Measurements from ENCODE around the gene TCERG1.
"Not testable (repeated sequence)": the region's sequence is repeated elsewhere in the genome, so short reads cannot be mapped to it uniquely, and the experiment has no call there.

Gene TCERG1

DNA sequence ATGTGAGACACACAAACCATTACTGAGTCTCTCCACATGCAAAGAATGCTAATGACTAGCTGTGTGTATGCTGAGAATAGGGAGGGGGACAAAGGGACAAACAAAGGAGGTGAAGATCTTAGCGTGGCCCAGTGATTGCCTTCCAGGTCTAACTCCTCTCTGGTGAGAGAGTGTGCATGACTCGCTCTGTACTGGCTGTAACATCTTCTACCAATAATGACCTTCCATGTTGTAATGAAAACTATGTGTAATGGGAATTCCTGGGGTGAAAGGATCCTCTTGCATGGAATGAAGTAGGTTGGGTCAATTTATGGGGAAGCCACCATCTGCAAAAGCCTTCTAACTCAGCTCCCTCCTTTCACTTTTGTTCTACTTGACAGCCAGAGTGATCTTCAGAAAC lies 93.3 kb downstream of the TCERG1 start:
- DNase-seq (ENCODE audit: low spot score) = no peak
- Histone ChIP-seq H3K27ac (no peak overlapping the region), H3K4me3 (no peak overlapping the region)
- TF ChIP-seq, protein P1, sequence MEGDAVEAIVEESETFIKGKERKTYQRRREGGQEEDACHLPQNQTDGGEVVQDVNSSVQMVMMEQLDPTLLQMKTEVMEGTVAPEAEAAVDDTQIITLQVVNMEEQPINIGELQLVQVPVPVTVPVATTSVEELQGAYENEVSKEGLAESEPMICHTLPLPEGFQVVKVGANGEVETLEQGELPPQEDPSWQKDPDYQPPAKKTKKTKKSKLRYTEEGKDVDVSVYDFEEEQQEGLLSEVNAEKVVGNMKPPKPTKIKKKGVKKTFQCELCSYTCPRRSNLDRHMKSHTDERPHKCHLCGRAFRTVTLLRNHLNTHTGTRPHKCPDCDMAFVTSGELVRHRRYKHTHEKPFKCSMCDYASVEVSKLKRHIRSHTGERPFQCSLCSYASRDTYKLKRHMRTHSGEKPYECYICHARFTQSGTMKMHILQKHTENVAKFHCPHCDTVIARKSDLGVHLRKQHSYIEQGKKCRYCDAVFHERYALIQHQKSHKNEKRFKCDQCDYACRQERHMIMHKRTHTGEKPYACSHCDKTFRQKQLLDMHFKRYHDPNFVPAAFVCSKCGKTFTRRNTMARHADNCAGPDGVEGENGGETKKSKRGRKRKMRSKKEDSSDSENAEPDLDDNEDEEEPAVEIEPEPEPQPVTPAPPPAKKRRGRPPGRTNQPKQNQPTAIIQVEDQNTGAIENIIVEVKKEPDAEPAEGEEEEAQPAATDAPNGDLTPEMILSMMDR (IDR thresholded peaks at IDR 0.05) = no peak

GRCh38 chr5:146541958-146542849 lies 95.1 kb downstream of the TCERG1 start:
- no peak overlapping the region for H3K27ac ChIP-seq
- no peak overlapping the region for H3K4me3 ChIP-seq
- DNase-seq (ENCODE audit: low spot score) = peak; percentile 82
- TF ChIP-seq, protein P1 (IDR thresholded peaks at IDR 0.05) = peak; percentile 46

GRCh38 chr5:146544232-146544631 lies 97.1 kb downstream of the TCERG1 start:
- TF ChIP-seq, protein P1 (IDR thresholded peaks at IDR 0.05) = no peak
- H3K27ac ChIP-seq = no peak overlapping the region
- DNase-seq (ENCODE audit: low spot score) = no peak
- no peak overlapping the region for H3K4me3 ChIP-seq

- TF ChIP-seq, protein P1 (IDR thresholded peaks at IDR 0.05) = no peak
- no peak for DNase-seq (ENCODE audit: low spot score)
- no peak overlapping the region for H3K4me3 ChIP-seq
- H3K27ac ChIP-seq = no peak overlapping the region
Observed at GRCh38 chr5:146548781-146549449, 101.8 kb downstream of the TCERG1 start.

DNA sequence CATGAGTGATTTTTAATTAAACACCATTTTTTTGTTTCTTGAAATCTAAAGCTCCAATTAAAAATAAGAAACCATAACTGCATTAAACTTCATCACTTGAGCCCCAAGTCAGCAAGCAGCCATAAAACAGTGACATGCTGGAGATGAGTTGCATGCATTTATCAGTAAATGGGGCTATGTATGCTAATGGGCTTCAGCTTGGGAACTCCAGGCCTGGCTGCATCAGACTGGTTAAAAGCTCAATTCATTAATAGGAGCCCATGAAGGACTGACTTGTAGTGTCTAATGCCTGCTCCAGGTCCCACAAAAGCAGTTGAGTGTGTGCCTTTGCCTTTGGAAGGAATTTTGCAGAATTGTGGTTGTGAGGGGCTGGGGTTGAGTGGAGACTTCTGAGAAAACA lies 102.5 kb downstream of the TCERG1 start:
- Histone ChIP-seq H3K4me3 (no peak overlapping the region), H3K27ac (no peak overlapping the region)
- TF ChIP-seq, protein P1 (IDR thresholded peaks at IDR 0.05) = no peak
- DNase-seq (ENCODE audit: low spot score) = no peak

DNA sequence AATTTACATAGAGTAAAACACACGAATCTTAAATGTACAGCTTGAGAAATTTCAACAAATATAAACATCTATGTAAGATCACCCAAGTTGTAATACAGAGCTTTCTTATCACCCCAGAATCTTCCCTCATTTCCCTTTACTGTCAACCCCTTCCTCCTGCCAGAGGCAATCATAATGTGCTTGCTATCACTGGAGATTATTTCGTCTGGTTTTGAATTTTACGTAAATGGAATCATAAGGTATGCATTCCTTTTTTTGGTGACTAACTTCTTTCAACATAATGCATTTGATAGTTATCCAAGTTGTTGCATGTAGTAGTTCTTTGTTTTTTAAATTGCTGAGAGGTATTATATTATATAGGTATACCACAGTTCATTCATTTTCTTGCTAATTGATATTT lies 106.3 kb downstream of the TCERG1 start:
- Histone ChIP-seq H3K27ac (no peak overlapping the region), H3K4me3 (no peak overlapping the region)
- no peak for DNase-seq (ENCODE audit: low spot score)
- TF ChIP-seq, protein P1 (IDR thresholded peaks at IDR 0.05) = no peak

DNA sequence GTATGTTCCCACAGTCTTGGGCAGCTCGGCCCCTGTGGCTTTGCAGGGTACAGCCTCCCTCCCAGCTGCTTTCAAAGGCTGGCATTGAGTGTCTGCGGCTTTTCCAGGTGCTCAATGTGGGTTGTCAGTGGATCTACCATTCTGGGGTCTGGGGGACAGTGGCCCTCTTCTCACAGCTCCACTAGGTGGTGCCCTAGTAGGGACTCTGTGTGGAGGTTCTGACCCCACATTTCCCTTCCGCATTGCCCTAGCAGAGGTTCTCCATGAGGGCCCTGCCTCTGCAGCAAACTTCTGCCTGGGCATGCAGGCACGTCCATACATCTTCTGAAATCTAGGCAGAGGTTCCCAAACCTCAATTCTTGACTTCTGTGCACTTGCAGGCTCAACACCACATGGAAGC lies 109.8 kb downstream of the TCERG1 start:
- DNase-seq (ENCODE audit: low spot score); H3K27ac ChIP-seq: not testable (repeated sequence)

More for the DNA sequence above, 109.8 kb downstream of the TCERG1 start:
- not testable (repeated sequence) for H3K4me3 ChIP-seq

All from coronary artery (tissue), 2 donors.